ENCODE data around the gene RAB37.

DNA sequence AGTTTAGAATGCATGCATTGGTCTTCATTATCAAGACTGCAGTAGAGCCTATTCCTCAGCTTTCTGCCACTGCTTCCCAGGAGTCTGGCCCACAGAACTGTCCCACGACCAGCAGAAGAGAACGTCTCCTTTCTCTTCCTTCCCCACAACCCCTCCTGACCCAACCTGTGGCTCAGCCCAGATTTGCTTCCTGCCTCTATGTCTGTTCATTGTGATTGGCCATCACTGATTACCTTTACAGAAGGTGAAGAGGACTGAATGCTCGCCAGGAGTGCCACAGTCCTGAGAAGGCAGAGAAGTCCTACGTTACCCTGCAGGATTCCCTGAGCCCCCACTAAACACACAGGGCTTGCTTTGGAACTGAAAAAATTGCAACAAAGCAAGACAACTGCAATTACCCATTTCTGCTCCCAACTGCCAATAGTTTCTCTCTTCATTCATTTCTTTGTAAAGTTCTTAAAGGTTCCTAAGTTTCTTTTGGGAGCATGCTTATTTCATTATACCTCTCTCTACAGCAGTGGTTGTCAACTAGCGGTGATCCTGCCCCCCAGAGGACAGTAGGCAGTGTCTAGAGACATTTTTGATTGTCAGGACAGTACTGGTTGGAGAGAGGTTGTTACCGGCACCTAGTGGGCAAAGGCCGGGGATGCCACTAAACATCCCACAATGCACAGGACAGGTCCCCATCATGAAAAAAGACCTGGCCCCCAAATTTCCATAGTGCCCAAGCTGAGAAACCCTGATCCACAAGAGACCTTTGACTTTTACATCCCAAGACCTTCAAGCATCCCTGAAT lies 43.6 kb downstream of the RAB37 start:
- TF ChIP-seq, protein P1, sequence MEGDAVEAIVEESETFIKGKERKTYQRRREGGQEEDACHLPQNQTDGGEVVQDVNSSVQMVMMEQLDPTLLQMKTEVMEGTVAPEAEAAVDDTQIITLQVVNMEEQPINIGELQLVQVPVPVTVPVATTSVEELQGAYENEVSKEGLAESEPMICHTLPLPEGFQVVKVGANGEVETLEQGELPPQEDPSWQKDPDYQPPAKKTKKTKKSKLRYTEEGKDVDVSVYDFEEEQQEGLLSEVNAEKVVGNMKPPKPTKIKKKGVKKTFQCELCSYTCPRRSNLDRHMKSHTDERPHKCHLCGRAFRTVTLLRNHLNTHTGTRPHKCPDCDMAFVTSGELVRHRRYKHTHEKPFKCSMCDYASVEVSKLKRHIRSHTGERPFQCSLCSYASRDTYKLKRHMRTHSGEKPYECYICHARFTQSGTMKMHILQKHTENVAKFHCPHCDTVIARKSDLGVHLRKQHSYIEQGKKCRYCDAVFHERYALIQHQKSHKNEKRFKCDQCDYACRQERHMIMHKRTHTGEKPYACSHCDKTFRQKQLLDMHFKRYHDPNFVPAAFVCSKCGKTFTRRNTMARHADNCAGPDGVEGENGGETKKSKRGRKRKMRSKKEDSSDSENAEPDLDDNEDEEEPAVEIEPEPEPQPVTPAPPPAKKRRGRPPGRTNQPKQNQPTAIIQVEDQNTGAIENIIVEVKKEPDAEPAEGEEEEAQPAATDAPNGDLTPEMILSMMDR (conservative IDR thresholded peaks at IDR 0.05) = peak; percentile 80
- no peak for TF ChIP-seq ZFX (IDR thresholded peaks at IDR 0.05)

Data from C4-2B (cell line).